Amniotic stem cell (primary cell): ENCODE measurements around the gene AK1.

Experiments used
- DNase-seq: peaks from one replicate; lab custom pipeline; 2025; lab: John Stamatoyannopoulos, UW

Gene AK1

GRCh38 chr9:127877566-127877998, at the start of gene AK1:
Gene AK1, minus strand, starts transcription at chr9:127877675. Its CDS starts 3,058 bp downstream, at chr9:127874617.
- peak; percentile 39 for DNase-seq

- no peak for DNase-seq
Observed at GRCh38 chr9:127926906-127927200, 49.4 kb upstream of the AK1 start.

GRCh38 chr9:127925959-127926905, 48.8 kb upstream of the AK1 start:
- no peak for DNase-seq

- no peak for DNase-seq
Observed at GRCh38 chr9:127924736-127925444, 47.4 kb upstream of the AK1 start.

- peak; percentile 88 for DNase-seq
Observed at GRCh38 chr9:127923771-127924170, 46.3 kb upstream of the AK1 start.

- no peak for DNase-seq
Observed at GRCh38 chr9:127923046-127923445, 45.6 kb upstream of the AK1 start.

- DNase-seq: no peak
Observed at GRCh38 chr9:127921557-127922120, 44.2 kb upstream of the AK1 start.

- DNase-seq: no peak
Observed at GRCh38 chr9:127920794-127921193, 43.3 kb upstream of the AK1 start.

GRCh38 chr9:127919253-127919815, 41.9 kb upstream of the AK1 start:
- DNase-seq: peak; percentile 99

GRCh38 chr9:127918183-127919107, 41.0 kb upstream of the AK1 start:
- DNase-seq: no peak

GRCh38 chr9:127917603-127918002, 40.1 kb upstream of the AK1 start:
- DNase-seq: no peak

GRCh38 chr9:127916720-127917581, 39.5 kb upstream of the AK1 start, which contains the start of gene ST6GALNAC4:
Gene ST6GALNAC4, minus strand, starts transcription at chr9:127917041. Its CDS starts 622 bp downstream, at chr9:127916419.
- DNase-seq: peak; percentile 89

- no peak for DNase-seq
Observed at GRCh38 chr9:127915801-127916719, 38.6 kb upstream of the AK1 start.

GRCh38 chr9:127915325-127915752, 37.9 kb upstream of the AK1 start:
- no peak for DNase-seq

GRCh38 chr9:127913682-127914081, 36.2 kb upstream of the AK1 start:
- DNase-seq: no peak

GRCh38 chr9:127912882-127913281, 35.4 kb upstream of the AK1 start:
- DNase-seq: no peak

GRCh38 chr9:127912296-127912695, 34.8 kb upstream of the AK1 start:
- no peak for DNase-seq

GRCh38 chr9:127910613-127911205, 33.2 kb upstream of the AK1 start:
- no peak for DNase-seq

- DNase-seq: no peak
Observed at GRCh38 chr9:127909839-127910273, 32.4 kb upstream of the AK1 start.
